GM23338 (cell line): Measurements from ENCODE around the gene PDSS1. TPM values are rescaled to one million over a fixed set of nuclear protein-coding genes. Genes with fewer than 3 reads are reported as not detected.

Experiments used
- ATAC-seq: fragments of 200-7000 bp; cut with Tn5 transposase; 3 replicates; pipeline ENCODE4 v1.9.1; 2020
- DNase-seq: peaks from one replicate; pipeline ENCODE4 v3.0.0-alpha.2; 2015; ENCODE audit warnings: low spot score
- H2AFZ ChIP-seq: fragments of 200-600 bp; sonication (generic); 2 replicates; pipeline ENCODE4 v1.8.0; 2016; ENCODE audit warnings: antibody characterized with exemption, mild to moderate bottlenecking, moderate library complexity
- H3F3A ChIP-seq: fragments of 200-600 bp; sonication (generic); replicated peaks from 2 replicates; pipeline ENCODE4 v1.8.0; 2017; ENCODE audit warnings: antibody characterized with exemption, mixed run types, low read depth
- H3K27ac ChIP-seq: fragments of 200-600 bp; sonication (generic); 2 replicates; pipeline ENCODE4 v1.6.1; 2016; ENCODE audit warnings: low read depth
- H3K27me3 ChIP-seq: fragments of 200-600 bp; sonication (generic); 2 replicates; pipeline ENCODE4 v1.8.0; 2016; ENCODE audit warnings: mild to moderate bottlenecking, mixed run types, moderate library complexity; ENCODE audit not compliant: insufficient read depth
- H3K36me3 ChIP-seq: fragments of 200-600 bp; sonication (generic); 2 replicates; pipeline ENCODE4 v1.8.0; 2016; ENCODE audit warnings: mild to moderate bottlenecking; ENCODE audit not compliant: insufficient read depth
- H3K4me1 ChIP-seq: fragments of 200-600 bp; sonication (generic); 2 replicates; pipeline ENCODE4 v1.8.0; 2016; ENCODE audit warnings: mild to moderate bottlenecking, moderate library complexity; ENCODE audit not compliant: insufficient read depth
- H3K4me2 ChIP-seq: fragments of 200-600 bp; sonication (generic); 2 replicates; pipeline ENCODE4 v1.7.1; 2017; ENCODE audit warnings: mixed run types
- H3K4me3 ChIP-seq: fragments of 200-600 bp; sonication (generic); 2 replicates; pipeline ENCODE4 v1.6.1; 2016; ENCODE audit warnings: mixed run types
- H3K79me2 ChIP-seq: fragments of 200-600 bp; sonication (generic); replicated peaks from 2 replicates; pipeline ENCODE4 v1.8.0; 2017; ENCODE audit warnings: mild to moderate bottlenecking; ENCODE audit not compliant: insufficient read depth
- H3K9me2 ChIP-seq: fragments of 200-600 bp; sonication (generic); 2 replicates; pipeline ENCODE4 v1.8.0; 2017; ENCODE audit not compliant: insufficient read depth
- H4K20me1 ChIP-seq: fragments of 200-600 bp; sonication (generic); replicated peaks from 2 replicates; pipeline ENCODE4 v1.8.0; 2017; ENCODE audit warnings: mild to moderate bottlenecking; ENCODE audit not compliant: insufficient read depth
- H3K27ac Mint-ChIP-seq: 2 replicates; pipeline ENCODE4 v1.8.0; 2020; ENCODE audit warnings: inconsistent platforms, mild to moderate bottlenecking, moderate library complexity, mixed read lengths
- H3K27me3 Mint-ChIP-seq: 3 replicates; pipeline ENCODE4 v1.8.0; 2022; ENCODE audit warnings: low read depth, mild to moderate bottlenecking, moderate library complexity, mixed read lengths, inconsistent platforms; ENCODE audit not compliant: insufficient read depth, poor library complexity
- H3K36me3 Mint-ChIP-seq: 3 replicates; pipeline ENCODE4 v1.8.0; 2021; ENCODE audit warnings: low read depth, mild to moderate bottlenecking, inconsistent platforms, moderate library complexity, mixed read lengths
- H3K4me1 Mint-ChIP-seq: 3 replicates; pipeline ENCODE4 v1.8.0; 2020; ENCODE audit warnings: mild to moderate bottlenecking, inconsistent platforms, mixed read lengths
- H3K4me3 Mint-ChIP-seq: 3 replicates; pipeline ENCODE4 v1.8.0; 2021; ENCODE audit warnings: moderate library complexity, mild to moderate bottlenecking, inconsistent platforms, mixed read lengths
- H3K9me3 Mint-ChIP-seq: 3 replicates; pipeline ENCODE4 v1.8.0; 2020; ENCODE audit warnings: moderate library complexity, mild to moderate bottlenecking, inconsistent platforms, mixed read lengths
- CREB1 ChIP-seq: fragments of 250-450 bp; sonication (Bioruptor Pico); IDR thresholded peaks from 2 replicates; pipeline ENCODE4 v1.5.0; 2020; ENCODE audit warnings: low read depth, mild to moderate bottlenecking, moderate library complexity
- EZH2 ChIP-seq: fragments of 200-600 bp; sonication (generic); IDR thresholded peaks from one replicate; pipeline ENCODE4 v1.8.0; 2017; ENCODE audit warnings: antibody characterized with exemption, mild to moderate bottlenecking, low read depth; ENCODE audit not compliant: unreplicated experiment
- EZH2phosphoT487 ChIP-seq: fragments of 200-600 bp; sonication (generic); IDR thresholded peaks from one replicate; pipeline ENCODE4 v1.8.1; 2018; ENCODE audit warnings: antibody characterized with exemption; ENCODE audit not compliant: unreplicated experiment
- JUNB ChIP-seq: IDR thresholded peaks from one replicate; pipeline ENCODE4 v1.6.1; 2016; ENCODE audit warnings: antibody characterized with exemption; ENCODE audit not compliant: unreplicated experiment
- POLR2AphosphoS5 ChIP-seq: IDR thresholded peaks from 2 replicates; pipeline ENCODE4 v1.6.1; 2016; ENCODE audit warnings: antibody characterized with exemption, low read depth
- ZNF114 ChIP-seq: fragments of 250-450 bp; sonication (Bioruptor Pico); IDR thresholded peaks from 2 replicates; pipeline ENCODE4 v1.5.0; 2020; ENCODE audit warnings: mild to moderate bottlenecking, moderate library complexity
- polyA plus RNA-seq: library from polyadenylated mRNA; unstranded; fragments of >200 nt; fragmentation: Nextera tagmentation; extraction: Ambion mirVana; gene quantifications from 2 replicates; pipeline ENCODE4 v1.2.1, GENCODE V29; 2016
- total RNA-seq: library from RNA; depleted of rRNA; stranded (reverse); fragments of >200 nt; shearing (Covaris generic); gene quantifications from 2 replicates; pipeline ENCODE4 v1.2.3, GENCODE V29; 2014
- TF ChIP-seq, protein P1 (sequence below): fragments of 250-450 bp; sonication (Bioruptor Pico); IDR thresholded peaks from 2 replicates; pipeline ENCODE4 v1.5.0; 2020; ENCODE audit warnings: mild to moderate bottlenecking, moderate library complexity
- TF ChIP-seq, protein P2 (sequence below): IDR thresholded peaks from 2 replicates; pipeline ENCODE4 v1.6.1; 2016; ENCODE audit warnings: antibody characterized with exemption

The PDSS1 gene
- total and polyA plus RNA-seq, 2 experiments from 2014 or later, result 21.5 to 26.2 TPM

DNA sequence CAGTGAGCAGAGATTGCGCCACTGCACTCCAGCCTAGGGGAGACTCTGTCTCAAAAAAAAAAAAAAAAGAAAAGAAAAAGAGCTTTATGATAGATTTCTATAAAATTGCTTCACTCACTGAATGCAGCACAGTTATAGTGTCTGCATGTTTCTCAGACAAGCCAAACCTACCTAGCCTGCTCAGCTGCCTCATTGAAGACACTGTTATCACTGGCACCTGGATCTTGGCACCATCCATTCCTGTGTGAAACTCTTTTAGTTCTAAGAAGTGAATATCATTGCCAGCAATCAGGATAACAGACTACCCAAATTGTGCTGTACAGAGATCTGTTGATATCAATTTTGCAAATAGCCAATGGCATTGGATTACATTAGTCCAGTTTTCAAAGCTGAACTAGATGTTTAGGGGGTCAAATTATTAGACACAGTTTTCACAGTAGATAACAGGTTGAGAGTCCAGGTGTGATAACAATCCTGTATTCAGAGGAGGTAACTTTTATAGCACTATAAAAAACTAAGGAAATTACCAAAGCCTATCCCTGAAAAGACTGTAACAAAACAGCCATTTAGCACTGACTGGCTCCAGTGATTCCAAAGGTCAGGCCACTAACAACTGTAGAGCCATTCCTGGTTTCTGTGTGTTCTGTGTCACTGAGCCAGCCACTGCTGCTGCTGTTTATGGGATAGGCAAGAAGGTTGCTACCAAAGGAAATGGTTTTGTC lies 17.1 kb downstream of the PDSS1 start (continued):
- TF ChIP-seq, protein P1, sequence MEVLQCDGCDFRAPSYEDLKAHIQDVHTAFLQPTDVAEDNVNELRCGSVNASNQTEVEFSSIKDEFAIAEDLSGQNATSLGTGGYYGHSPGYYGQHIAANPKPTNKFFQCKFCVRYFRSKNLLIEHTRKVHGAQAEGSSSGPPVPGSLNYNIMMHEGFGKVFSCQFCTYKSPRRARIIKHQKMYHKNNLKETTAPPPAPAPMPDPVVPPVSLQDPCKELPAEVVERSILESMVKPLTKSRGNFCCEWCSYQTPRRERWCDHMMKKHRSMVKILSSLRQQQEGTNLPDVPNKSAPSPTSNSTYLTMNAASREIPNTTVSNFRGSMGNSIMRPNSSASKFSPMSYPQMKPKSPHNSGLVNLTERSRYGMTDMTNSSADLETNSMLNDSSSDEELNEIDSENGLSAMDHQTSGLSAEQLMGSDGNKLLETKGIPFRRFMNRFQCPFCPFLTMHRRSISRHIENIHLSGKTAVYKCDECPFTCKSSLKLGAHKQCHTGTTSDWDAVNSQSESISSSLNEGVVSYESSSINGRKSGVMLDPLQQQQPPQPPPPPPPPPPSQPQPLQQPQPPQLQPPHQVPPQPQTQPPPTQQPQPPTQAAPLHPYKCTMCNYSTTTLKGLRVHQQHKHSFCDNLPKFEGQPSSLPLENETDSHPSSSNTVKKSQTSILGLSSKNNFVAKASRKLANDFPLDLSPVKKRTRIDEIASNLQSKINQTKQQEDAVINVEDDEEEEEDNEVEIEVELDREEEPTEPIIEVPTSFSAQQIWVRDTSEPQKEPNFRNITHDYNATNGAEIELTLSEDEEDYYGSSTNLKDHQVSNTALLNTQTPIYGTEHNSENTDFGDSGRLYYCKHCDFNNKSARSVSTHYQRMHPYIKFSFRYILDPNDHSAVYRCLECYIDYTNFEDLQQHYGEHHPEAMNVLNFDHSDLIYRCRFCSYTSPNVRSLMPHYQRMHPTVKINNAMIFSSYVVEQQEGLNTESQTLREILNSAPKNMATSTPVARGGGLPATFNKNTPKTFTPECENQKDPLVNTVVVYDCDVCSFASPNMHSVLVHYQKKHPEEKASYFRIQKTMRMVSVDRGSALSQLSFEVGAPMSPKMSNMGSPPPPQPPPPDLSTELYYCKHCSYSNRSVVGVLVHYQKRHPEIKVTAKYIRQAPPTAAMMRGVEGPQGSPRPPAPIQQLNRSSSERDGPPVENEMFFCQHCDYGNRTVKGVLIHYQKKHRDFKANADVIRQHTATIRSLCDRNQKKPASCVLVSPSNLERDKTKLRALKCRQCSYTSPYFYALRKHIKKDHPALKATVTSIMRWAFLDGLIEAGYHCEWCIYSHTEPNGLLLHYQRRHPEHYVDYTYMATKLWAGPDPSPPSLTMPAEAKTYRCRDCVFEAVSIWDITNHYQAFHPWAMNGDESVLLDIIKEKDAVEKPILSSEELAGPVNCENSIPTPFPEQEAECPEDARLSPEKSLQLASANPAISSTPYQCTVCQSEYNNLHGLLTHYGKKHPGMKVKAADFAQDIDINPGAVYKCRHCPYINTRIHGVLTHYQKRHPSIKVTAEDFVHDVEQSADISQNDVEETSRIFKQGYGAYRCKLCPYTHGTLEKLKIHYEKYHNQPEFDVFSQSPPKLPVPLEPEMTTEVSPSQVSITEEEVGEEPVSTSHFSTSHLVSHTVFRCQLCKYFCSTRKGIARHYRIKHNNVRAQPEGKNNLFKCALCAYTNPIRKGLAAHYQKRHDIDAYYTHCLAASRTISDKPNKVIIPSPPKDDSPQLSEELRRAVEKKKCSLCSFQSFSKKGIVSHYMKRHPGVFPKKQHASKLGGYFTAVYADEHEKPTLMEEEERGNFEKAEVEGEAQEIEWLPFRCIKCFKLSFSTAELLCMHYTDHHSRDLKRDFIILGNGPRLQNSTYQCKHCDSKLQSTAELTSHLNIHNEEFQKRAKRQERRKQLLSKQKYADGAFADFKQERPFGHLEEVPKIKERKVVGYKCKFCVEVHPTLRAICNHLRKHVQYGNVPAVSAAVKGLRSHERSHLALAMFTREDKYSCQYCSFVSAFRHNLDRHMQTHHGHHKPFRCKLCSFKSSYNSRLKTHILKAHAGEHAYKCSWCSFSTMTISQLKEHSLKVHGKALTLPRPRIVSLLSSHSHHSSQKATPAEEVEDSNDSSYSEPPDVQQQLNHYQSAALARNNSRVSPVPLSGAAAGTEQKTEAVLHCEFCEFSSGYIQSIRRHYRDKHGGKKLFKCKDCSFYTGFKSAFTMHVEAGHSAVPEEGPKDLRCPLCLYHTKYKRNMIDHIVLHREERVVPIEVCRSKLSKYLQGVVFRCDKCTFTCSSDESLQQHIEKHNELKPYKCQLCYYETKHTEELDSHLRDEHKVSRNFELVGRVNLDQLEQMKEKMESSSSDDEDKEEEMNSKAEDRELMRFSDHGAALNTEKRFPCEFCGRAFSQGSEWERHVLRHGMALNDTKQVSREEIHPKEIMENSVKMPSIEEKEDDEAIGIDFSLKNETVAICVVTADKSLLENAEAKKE (CRISPR knock-in tag), result no peak
- TF ChIP-seq, protein P2, sequence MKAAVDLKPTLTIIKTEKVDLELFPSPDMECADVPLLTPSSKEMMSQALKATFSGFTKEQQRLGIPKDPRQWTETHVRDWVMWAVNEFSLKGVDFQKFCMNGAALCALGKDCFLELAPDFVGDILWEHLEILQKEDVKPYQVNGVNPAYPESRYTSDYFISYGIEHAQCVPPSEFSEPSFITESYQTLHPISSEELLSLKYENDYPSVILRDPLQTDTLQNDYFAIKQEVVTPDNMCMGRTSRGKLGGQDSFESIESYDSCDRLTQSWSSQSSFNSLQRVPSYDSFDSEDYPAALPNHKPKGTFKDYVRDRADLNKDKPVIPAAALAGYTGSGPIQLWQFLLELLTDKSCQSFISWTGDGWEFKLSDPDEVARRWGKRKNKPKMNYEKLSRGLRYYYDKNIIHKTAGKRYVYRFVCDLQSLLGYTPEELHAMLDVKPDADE, result no peak

DNA sequence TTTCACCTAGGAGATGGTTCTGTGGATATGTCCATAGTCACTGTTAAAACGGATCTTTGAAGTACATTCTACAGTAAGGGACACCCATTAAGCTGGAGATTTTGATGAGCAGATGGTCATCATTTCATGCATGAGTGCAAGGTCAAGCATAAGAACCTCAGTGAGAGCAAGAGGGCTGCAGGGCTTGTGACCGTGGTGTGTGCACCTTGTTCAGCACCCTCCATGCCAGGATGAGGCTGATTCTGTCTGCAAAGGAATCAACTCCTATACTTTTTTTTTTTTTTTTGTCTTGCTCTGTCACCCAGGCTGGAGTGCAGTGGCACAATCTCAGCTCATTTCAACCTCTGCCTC lies 17.6 kb downstream of the PDSS1 start:
- no peak overlapping the region for H3K4me3 ChIP-seq
- Mint-ChIP-seq H3K4me1 (no peaks in the 10 kb centered on the region), H3K9me3 (no peaks in the 10 kb centered on the region), H3K4me3 (no peak overlapping the region), H3K36me3 (peaks cover 45% of the 10 kb centered on the region), H3K27me3 (peaks cover 2% of the 10 kb centered on the region), H3K27ac (no peak overlapping the region)
- H3K27me3 ChIP-seq, result no peaks in the 10 kb centered on the region
- ATAC-seq, result no peak
- no peaks in the 10 kb centered on the region for H3K79me2 ChIP-seq
- no peaks in the 10 kb centered on the region; the same call in none of the 2 replicates for H4K20me1 ChIP-seq
- no peaks in the 10 kb centered on the region for H3F3A ChIP-seq
- H3K27ac ChIP-seq, result no peak overlapping the region
- H3K9me2 ChIP-seq, result no peaks in the 10 kb centered on the region
- DNase-seq, result no peak
- H3K4me2 ChIP-seq, result no peak overlapping the region
- no peak overlapping the region for H2AFZ ChIP-seq
- H3K4me1 ChIP-seq, result no peaks in the 10 kb centered on the region
- TF ChIP-seq POLR2AphosphoS5, result no peak
- no peak for TF ChIP-seq ZNF114
- no peak for TF ChIP-seq EZH2
- no peak for TF ChIP-seq JUNB
- no peak for TF ChIP-seq EZH2phosphoT487
- TF ChIP-seq CREB1 (CRISPR knock-in tag), result no peak
- TF ChIP-seq, protein P2, result no peak
- H3K36me3 ChIP-seq, result peaks cover 8% of the 10 kb centered on the region; the same call in 1 of the 2 replicates
